ENCODE measurements around the gene DNAAF3. TPM values are rescaled to one million over a fixed set of nuclear protein-coding genes. Genes with fewer than 3 reads are reported as not detected.

DNAAF3 gene
- total RNA-seq, 1 experiment from 2014 or later = 52.8 TPM

DNA sequence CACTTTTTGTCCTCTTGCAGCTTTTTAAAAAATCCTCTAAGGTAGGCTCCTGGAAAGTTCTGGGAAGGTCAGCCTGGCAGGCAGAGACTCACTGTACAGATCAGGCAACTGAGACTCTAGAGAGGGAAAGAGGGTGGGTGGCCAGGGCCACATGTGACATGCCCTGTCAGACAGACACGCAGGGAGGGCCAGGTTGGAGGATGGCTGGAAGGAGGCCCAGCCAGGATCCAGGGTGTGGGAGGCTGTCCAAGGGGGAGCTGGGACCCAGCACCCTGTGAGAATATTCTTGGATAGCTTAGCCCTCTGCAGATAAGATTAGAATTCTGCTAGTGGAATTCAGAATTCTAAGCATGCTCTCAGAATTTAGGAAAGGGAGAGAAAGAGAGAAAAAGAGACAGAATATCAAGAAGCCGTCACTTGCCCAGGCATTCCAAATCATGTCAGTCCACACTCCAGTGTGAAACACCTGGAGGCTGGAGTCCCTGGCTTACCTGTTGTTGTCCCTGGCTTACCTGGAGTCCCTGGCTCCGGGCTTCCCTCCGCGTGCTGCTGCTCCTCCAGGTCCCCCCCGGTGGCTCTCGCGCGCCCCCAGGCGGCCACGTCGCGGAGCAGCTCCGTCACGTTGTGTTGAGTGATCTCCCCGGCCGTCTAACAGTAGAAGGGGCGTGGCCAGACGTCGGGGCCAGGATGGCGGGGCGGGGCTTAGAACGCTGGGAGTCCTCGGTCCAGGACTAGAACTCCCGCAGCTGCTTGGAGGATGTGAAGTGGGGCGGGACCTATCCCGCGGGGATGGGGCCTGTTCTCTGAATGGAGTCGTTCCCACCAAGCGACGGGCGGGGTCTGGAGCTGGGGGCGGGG lies 6.1 kb downstream of the DNAAF3 start:
- peak; percentile 92 for DNase-seq (ENCODE audit: low read depth, low spot score)
- Histone ChIP-seq H3K4me2 (ENCODE audit: low read length) (peak overlapping the region; percentile 96), H3K9ac (ENCODE audit: low read length) (peak overlapping the region; percentile 81), H3K4me3 (replicated peaks in 1 of 2; ENCODE audit: low read depth in 1 of 2, low read length in 2 of 2) (peak overlapping the region; percentile 67 to 74), H3K27ac (ENCODE audit: low read depth, low read length) (peak overlapping the region; percentile 78), H3K9me2 (ENCODE audit: insufficient read depth) (no peaks in the 10 kb centered on the region), H3K4me1 (ENCODE audit: control insufficient read depth in 1 of 2, insufficient read depth in 2 of 2, low read length in 2 of 2) (peaks cover 13 to 53% of the 10 kb centered on the region in 2 experiments), H3K79me2 (ENCODE audit: insufficient read depth, low read length) (peaks cover 12% of the 10 kb centered on the region), H4K20me1 (ENCODE audit: insufficient read depth) (no peaks in the 10 kb centered on the region), H3K36me3 (ENCODE audit: control insufficient read depth in 1 of 2, insufficient read depth in 2 of 2, low read length in 2 of 2) (no peaks in the 10 kb centered on the region), H3K9me3 (ENCODE audit: control insufficient read depth in 1 of 2, insufficient read depth in 1 of 2, low read depth in 1 of 2, low read length in 2 of 2) (no peaks in the 10 kb centered on the region), H3K27me3 (ENCODE audit: insufficient read depth, low read length) (no peaks in the 10 kb centered on the region), H2AFZ (ENCODE audit: low read depth, low read length, poor library complexity, severe bottlenecking) (no peak overlapping the region)
- BruUV-seq (replicated peaks) = TSS peak; percentile 78
- ChIA-PET RAD21 (ENCODE audit: low non-redundant PET in 1 of 2, low total read pairs in 2 of 2, uncharacterized antibody in 2 of 2, unreplicated experiment in 2 of 2) (interaction anchor here (0.6 to 2.6 kb wide), 4 partner anchors 14 to 19 kb away, joined by 3 to 11 read pairs (median 8); no protein-coding TSS in a partner anchor), CTCF (interaction anchor here (0.7 to 3.0 kb wide), 17 partner anchors 9 to 279 kb away, joined by 3 to 53 read pairs (median 4); partner anchors contain the start of genes HSPBP1, PTPRH, RDH13 and SYT5), POLR2A (interaction anchor here (0.8 to 2.9 kb wide), 7 partner anchors 8 to 471 kb away, joined by 3 to 24 read pairs (median 4); partner anchors contain the start of genes KMT5C and PPP6R1)
- peak; percentile 77 for ATAC-seq
- intact Hi-C loops (cut with micrococcal nuclease) = no loop called here
- TF ChIP-seq TCF7L2 (IDR thresholded peaks at IDR 0.05; ENCODE audit: borderline replicate concordance, extremely low read depth, insufficient read depth, insufficient read length) (peak; percentile 64), EZH2 (IDR thresholded peaks at IDR 0.05) (no peak), FOSL1 (IDR thresholded peaks at IDR 0.05; ENCODE audit: low read depth) (no peak), SP1 (IDR thresholded peaks at IDR 0.05; ENCODE audit: low read depth) (peak; percentile 59), EZH2phosphoT487 (IDR thresholded peaks at IDR 0.05; ENCODE audit: borderline replicate concordance) (no peak), YY1 (IDR thresholded peaks at IDR 0.05; ENCODE audit: extremely low read depth, insufficient replicate concordance, low read depth, low read length) (peak; percentile 49), RAD21 (IDR thresholded peaks at IDR 0.05; ENCODE audit: low read depth) (peak; percentile 94), POLR2AphosphoS5 (IDR thresholded peaks at IDR 0.05; ENCODE audit: low read depth, low read length) (peak; percentile 68)
- TF ChIP-seq, protein P1, sequence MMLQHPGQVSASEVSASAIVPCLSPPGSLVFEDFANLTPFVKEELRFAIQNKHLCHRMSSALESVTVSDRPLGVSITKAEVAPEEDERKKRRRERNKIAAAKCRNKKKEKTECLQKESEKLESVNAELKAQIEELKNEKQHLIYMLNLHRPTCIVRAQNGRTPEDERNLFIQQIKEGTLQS (IDR thresholded peaks at IDR 0.05) = no peak
- TF ChIP-seq, protein P2, sequence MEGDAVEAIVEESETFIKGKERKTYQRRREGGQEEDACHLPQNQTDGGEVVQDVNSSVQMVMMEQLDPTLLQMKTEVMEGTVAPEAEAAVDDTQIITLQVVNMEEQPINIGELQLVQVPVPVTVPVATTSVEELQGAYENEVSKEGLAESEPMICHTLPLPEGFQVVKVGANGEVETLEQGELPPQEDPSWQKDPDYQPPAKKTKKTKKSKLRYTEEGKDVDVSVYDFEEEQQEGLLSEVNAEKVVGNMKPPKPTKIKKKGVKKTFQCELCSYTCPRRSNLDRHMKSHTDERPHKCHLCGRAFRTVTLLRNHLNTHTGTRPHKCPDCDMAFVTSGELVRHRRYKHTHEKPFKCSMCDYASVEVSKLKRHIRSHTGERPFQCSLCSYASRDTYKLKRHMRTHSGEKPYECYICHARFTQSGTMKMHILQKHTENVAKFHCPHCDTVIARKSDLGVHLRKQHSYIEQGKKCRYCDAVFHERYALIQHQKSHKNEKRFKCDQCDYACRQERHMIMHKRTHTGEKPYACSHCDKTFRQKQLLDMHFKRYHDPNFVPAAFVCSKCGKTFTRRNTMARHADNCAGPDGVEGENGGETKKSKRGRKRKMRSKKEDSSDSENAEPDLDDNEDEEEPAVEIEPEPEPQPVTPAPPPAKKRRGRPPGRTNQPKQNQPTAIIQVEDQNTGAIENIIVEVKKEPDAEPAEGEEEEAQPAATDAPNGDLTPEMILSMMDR (IDR thresholded peaks at IDR 0.05 in 2 of 3, conservative IDR thresholded peaks at IDR 0.05 in 1 of 3; ENCODE audit: borderline replicate concordance in 1 of 3, insufficient read depth in 1 of 3, low read depth in 2 of 3, low read length in 2 of 3) = peak; percentile 89 to 97 (median 96)
- TF ChIP-seq, protein P3, sequence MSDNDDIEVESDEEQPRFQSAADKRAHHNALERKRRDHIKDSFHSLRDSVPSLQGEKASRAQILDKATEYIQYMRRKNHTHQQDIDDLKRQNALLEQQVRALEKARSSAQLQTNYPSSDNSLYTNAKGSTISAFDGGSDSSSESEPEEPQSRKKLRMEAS (IDR thresholded peaks at IDR 0.05) = peak; percentile 91

All from HCT116 (cell line).